Natural killer cell treated with Interleukin-12 subunit alpha and Interleukin-12 subunit beta and Interleukin-15 and Interleukin-18, amount 100 ng/mL, for 72 hours (primary cell): ENCODE measurements around the gene SH2D1B. TPM values are rescaled to one million over a fixed set of nuclear protein-coding genes. Genes with fewer than 3 reads are reported as not detected.

ENCODE experiments used
- ATAC-seq, 2 donors: fragments of 150-1000 bp; cut with Tn5 transposase in 1 of 2; sonication (Bioruptor Pico), chemical (Tn5 transposase) in 1 of 2; 2 replicates each; pipeline ENCODE4 v1.10.0; 2021
- DNase-seq: peaks from one replicate; pipeline ENCODE4 v3.0.0; 2022; ENCODE audit warnings: low spot score
- H3K27ac Mint-ChIP-seq, 2 donors: 1 replicate in 1 of 2; 2 replicates in 1 of 2; pipeline ENCODE4 v1.8.0; 2022; ENCODE audit warnings: mixed read lengths in 2 of 2, mild to moderate bottlenecking in 1 of 2, moderate library complexity in 1 of 2
- H3K27me3 Mint-ChIP-seq, 2 donors: 1 replicate in 1 of 2; 2 replicates in 1 of 2; pipeline ENCODE4 v1.8.0; 2022; ENCODE audit warnings: mixed read lengths in 2 of 2
- H3K36me3 Mint-ChIP-seq: one replicate; pipeline ENCODE4 v1.8.0; 2022; ENCODE audit warnings: mixed read lengths
- H3K4me1 Mint-ChIP-seq, 2 donors: 1 replicate in 1 of 2; 2 replicates in 1 of 2; pipeline ENCODE4 v1.8.0; 2022; ENCODE audit warnings: low read depth in 2 of 2, mixed read lengths in 2 of 2, mild to moderate bottlenecking in 1 of 2
- H3K4me3 Mint-ChIP-seq: one replicate; pipeline ENCODE4 v1.8.0; 2022; ENCODE audit warnings: mixed read lengths
- H3K9me3 Mint-ChIP-seq: 2 replicates; pipeline ENCODE4 v1.8.0; 2022; ENCODE audit warnings: mixed read lengths
- total RNA-seq, 2 donors: library from RNA; stranded (reverse); gene quantifications; one replicate each; pipeline ENCODE4 v1.2.3, GENCODE V29; 2022

Gene SH2D1B
- total RNA-seq, 2 donors from 2014 or later: 12.7 to 19.5 TPM

GRCh38 chr1:162383091-162383490 is 28.8 kb downstream of the SH2D1B start:
- peaks cover 0 to 4% of the 10 kb centered on the region in 2 donors for H3K4me1 Mint-ChIP-seq
- no peaks in the 10 kb centered on the region for H3K9me3 Mint-ChIP-seq
- ATAC-seq (no peak), DNase-seq (no peak)
- no peak overlapping the region for H3K27ac Mint-ChIP-seq
- H3K27me3 Mint-ChIP-seq: no peaks in the 10 kb centered on the region
- no peaks in the 10 kb centered on the region for H3K36me3 Mint-ChIP-seq
- H3K4me3 Mint-ChIP-seq: no peak overlapping the region

- H3K9me3 Mint-ChIP-seq: no peaks in the 10 kb centered on the region
- no peak for DNase-seq
- H3K36me3 Mint-ChIP-seq: no peaks in the 10 kb centered on the region
Measured at GRCh38 chr1:162381941-162382750, 29.8 kb downstream of the SH2D1B start.

GRCh38 chr1:162381383-162381782 is 30.6 kb downstream of the SH2D1B start, which contains the start of gene C1orf226:
Gene C1orf226, plus strand, starts transcription at chr1:162381728. Its CDS starts 174 bp downstream, at chr1:162381902.
- Mint-ChIP-seq H3K4me1 (peaks cover 0 to 4% of the 10 kb centered on the region in 2 donors), H3K9me3 (no peaks in the 10 kb centered on the region), H3K4me3 (no peak within 1 kb of the TSS), H3K27me3 (no peaks in the 10 kb centered on the region), H3K36me3 (no peaks in the 10 kb centered on the region), H3K27ac (no peak within 1 kb of the TSS)
- ATAC-seq (no peak), DNase-seq (no peak)

More at GRCh38 chr1:162381941-162382750, 29.8 kb downstream of the SH2D1B start:
- H3K27ac Mint-ChIP-seq: no peak overlapping the region
- peaks cover 0 to 4% of the 10 kb centered on the region in 2 donors for H3K4me1 Mint-ChIP-seq
- no peaks in the 10 kb centered on the region for H3K27me3 Mint-ChIP-seq
- no peak overlapping the region for H3K4me3 Mint-ChIP-seq
- no peak for ATAC-seq

- peaks cover 0 to 2% of the 10 kb centered on the region in 2 donors for H3K4me1 Mint-ChIP-seq
- ATAC-seq: no peak
- no peak overlapping the region for H3K4me3 Mint-ChIP-seq
- no peak for DNase-seq
- H3K9me3 Mint-ChIP-seq: no peaks in the 10 kb centered on the region
- no peaks in the 10 kb centered on the region for H3K36me3 Mint-ChIP-seq
- H3K27me3 Mint-ChIP-seq: no peaks in the 10 kb centered on the region
- no peak overlapping the region for H3K27ac Mint-ChIP-seq
Measured at GRCh38 chr1:162380061-162380846, 31.7 kb downstream of the SH2D1B start.

- DNase-seq (no peak), ATAC-seq (no peak)
- no peaks in the 10 kb centered on the region for H3K9me3 Mint-ChIP-seq
- H3K27ac Mint-ChIP-seq: no peak within 1 kb of the TSS
- peaks cover 6 to 9% of the 10 kb centered on the region in 2 donors for H3K4me1 Mint-ChIP-seq
- H3K4me3 Mint-ChIP-seq: no peak within 1 kb of the TSS
- H3K36me3 Mint-ChIP-seq: no peaks in the 10 kb centered on the region
- H3K27me3 Mint-ChIP-seq: peaks cover 0 to 2% of the 10 kb centered on the region in 2 donors
Measured at GRCh38 chr1:162376691-162377090, 35.2 kb downstream of the SH2D1B start, which contains the start of gene SPATA46. Gene SPATA46, minus strand, starts transcription at chr1:162376854. Its CDS starts 64 bp downstream, at chr1:162376790.

GRCh38 chr1:162375463-162375862 is 36.5 kb downstream of the SH2D1B start:
- H3K9me3 Mint-ChIP-seq: no peaks in the 10 kb centered on the region

GRCh38 chr1:162374406-162374805 is 37.5 kb downstream of the SH2D1B start:
- no peak overlapping the region for H3K4me3 Mint-ChIP-seq
- peaks cover 0 to 2% of the 10 kb centered on the region in 2 donors for H3K27me3 Mint-ChIP-seq
- H3K27ac Mint-ChIP-seq: no peak overlapping the region
- H3K36me3 Mint-ChIP-seq: no peaks in the 10 kb centered on the region
- ATAC-seq (no peak), DNase-seq (no peak)
- peaks cover 6 to 10% of the 10 kb centered on the region in 2 donors for H3K4me1 Mint-ChIP-seq
- no peaks in the 10 kb centered on the region for H3K9me3 Mint-ChIP-seq

More at GRCh38 chr1:162375463-162375862, 36.5 kb downstream of the SH2D1B start:
- no peak overlapping the region for H3K4me3 Mint-ChIP-seq
- peaks cover 6 to 10% of the 10 kb centered on the region in 2 donors for H3K4me1 Mint-ChIP-seq
- H3K27me3 Mint-ChIP-seq: peaks cover 0 to 2% of the 10 kb centered on the region in 2 donors
- H3K27ac Mint-ChIP-seq: no peak overlapping the region
- ATAC-seq (no peak), DNase-seq (no peak)
- H3K36me3 Mint-ChIP-seq: no peaks in the 10 kb centered on the region

GRCh38 chr1:162373541-162374260 is 38.2 kb downstream of the SH2D1B start:
- no peaks in the 10 kb centered on the region for H3K36me3 Mint-ChIP-seq
- DNase-seq (no peak), ATAC-seq (no peak)
- H3K9me3 Mint-ChIP-seq: no peaks in the 10 kb centered on the region
- H3K4me3 Mint-ChIP-seq: no peak overlapping the region
- H3K27ac Mint-ChIP-seq: no peak overlapping the region
- peaks cover 0 to 2% of the 10 kb centered on the region in 2 donors for H3K27me3 Mint-ChIP-seq
- H3K4me1 Mint-ChIP-seq: peaks cover 6 to 10% of the 10 kb centered on the region in 2 donors

- ATAC-seq: no peak
- H3K27ac Mint-ChIP-seq: no peak overlapping the region
Measured at GRCh38 chr1:162373072-162373427, 38.9 kb downstream of the SH2D1B start.

GRCh38 chr1:162372159-162373071 is 39.5 kb downstream of the SH2D1B start:
- DNase-seq: no peak
- Mint-ChIP-seq H3K36me3 (no peaks in the 10 kb centered on the region), H3K9me3 (no peaks in the 10 kb centered on the region), H3K4me1 (peaks cover 6 to 10% of the 10 kb centered on the region in 2 donors), H3K27ac (no peak overlapping the region), H3K27me3 (peaks cover 0 to 2% of the 10 kb centered on the region in 2 donors), H3K4me3 (no peak overlapping the region)
- ATAC-seq: peak in 1 of 2 donors; percentile 17

More at GRCh38 chr1:162373072-162373427, 38.9 kb downstream of the SH2D1B start:
- Mint-ChIP-seq H3K9me3 (no peaks in the 10 kb centered on the region), H3K36me3 (no peaks in the 10 kb centered on the region), H3K27me3 (peaks cover 0 to 2% of the 10 kb centered on the region in 2 donors), H3K4me3 (no peak overlapping the region), H3K4me1 (peaks cover 6 to 10% of the 10 kb centered on the region in 2 donors)
- DNase-seq: no peak

GRCh38 chr1:162371611-162372010 is 40.3 kb downstream of the SH2D1B start:
- Mint-ChIP-seq H3K27ac (no peak overlapping the region), H3K27me3 (peaks cover 0 to 2% of the 10 kb centered on the region in 2 donors), H3K4me3 (no peak overlapping the region), H3K36me3 (no peaks in the 10 kb centered on the region), H3K4me1 (peaks cover 6 to 10% of the 10 kb centered on the region in 2 donors), H3K9me3 (no peaks in the 10 kb centered on the region)
- ATAC-seq (no peak), DNase-seq (no peak)

GRCh38 chr1:162370721-162371120 is 41.2 kb downstream of the SH2D1B start:
- Mint-ChIP-seq H3K36me3 (no peaks in the 10 kb centered on the region), H3K4me3 (no peak overlapping the region), H3K27ac (no peak overlapping the region), H3K4me1 (peaks cover 6 to 10% of the 10 kb centered on the region in 2 donors), H3K27me3 (peaks cover 0 to 2% of the 10 kb centered on the region in 2 donors), H3K9me3 (no peaks in the 10 kb centered on the region)
- ATAC-seq (no peak), DNase-seq (no peak)
